GM21423 (cell line): ENCODE measurements around the gene TBC1D30.
A peak's percentile ranks its signal among the peaks of the same experiment; 100 is the strongest.

Experiments
- ATAC-seq: cut with Tn5 transposase; IDR thresholded peaks from one replicate; pipeline ENCODE4 v1.9.1; 2021; ENCODE audit warnings: mild to moderate bottlenecking, moderate library complexity; ENCODE audit not compliant: unreplicated experiment

TBC1D30 gene

DNA sequence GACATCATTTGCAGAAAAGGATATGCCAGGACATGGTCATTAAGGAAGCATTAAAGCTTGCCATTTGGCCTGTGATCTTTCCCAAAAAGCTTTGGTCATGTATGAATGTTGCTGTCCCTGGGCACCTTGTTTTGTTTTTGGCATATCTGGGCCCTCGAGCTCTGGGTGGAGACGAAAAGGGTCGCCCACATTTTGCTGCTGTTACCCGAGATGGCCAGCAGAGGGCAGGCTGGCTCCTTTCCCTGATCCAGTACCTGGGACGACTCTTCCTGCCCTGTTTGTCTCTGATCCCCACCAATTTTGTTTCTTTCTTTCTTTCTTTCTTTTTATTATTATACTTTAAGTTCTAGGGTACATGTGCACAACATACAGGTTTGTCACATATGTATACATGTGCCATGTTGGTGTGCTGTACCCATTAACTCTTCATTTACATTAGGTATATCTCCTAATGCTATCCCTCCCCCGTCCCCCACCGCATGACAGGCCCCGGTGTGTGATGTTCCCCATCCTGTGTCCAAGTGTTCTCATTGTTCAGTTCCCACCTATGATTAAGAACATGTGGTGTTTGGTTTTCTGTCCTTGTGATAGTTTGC is 22.2 kb upstream of the TBC1D30 start:
- peak; percentile 60 for ATAC-seq

GRCh38 chr12:64806173-64806572 is 18.3 kb upstream of the TBC1D30 start:
- ATAC-seq = no peak

GRCh38 chr12:64806593-64807460 is 17.6 kb upstream of the TBC1D30 start:
- ATAC-seq = no peak

GRCh38 chr12:64808110-64808509 is 16.3 kb upstream of the TBC1D30 start:
- no peak for ATAC-seq

DNA sequence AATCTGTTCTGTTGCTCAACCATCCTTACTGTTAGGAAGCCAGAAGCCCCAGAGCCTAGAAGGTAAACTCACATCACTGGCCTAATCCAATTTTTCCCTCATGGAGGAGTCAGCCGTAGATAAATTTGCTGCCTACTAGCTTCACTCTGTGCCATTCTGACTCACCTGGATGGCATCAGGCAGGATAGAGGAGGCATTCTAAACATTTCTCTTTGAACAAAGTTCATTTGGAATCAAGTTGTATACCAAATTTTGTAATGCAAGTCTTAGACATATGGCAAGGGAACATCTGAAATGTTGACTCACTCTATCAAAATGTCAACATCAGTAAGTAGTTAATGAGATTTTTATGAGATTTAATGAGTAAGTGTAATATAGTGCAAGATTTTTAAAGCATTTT is 13.6 kb upstream of the TBC1D30 start:
- ATAC-seq = no peak

DNA sequence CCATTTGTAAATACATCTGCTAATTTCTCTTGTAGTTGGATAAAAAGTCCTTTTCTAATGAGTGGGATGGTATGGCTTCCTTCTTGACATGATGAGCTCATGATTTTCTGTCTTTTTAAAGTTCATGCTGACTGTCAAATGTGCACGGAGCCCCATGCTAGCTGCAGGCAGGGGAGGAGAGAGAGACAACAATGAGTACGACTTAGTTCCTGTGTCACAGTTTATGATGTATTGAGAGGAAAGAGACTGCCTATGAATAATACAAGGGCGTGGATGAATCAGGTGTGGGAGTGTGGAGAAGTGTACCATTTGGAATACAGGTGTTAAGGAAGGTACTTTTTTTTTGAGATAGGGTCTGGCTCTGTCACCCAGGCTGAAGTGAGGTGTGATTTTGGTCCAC is 10.7 kb upstream of the TBC1D30 start:
- no peak for ATAC-seq

DNA sequence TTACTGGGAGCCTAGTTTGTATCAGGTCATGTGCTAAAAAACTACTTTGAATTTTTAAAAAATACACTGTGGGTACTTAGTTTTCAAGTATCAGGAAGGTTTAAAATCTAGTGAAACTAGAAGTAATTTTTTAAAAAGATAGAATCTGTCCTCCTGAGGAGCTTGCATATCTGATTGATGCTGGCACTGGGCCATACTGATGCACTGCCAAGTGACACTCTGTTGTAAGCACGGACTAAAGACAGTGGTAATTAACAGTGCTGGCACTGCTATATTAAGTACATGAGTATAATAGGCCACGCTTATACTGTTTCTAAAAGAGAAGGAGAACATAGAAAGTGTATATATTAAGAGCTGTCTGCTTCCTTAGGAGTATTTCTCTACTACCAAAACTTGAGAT is 10.0 kb upstream of the TBC1D30 start:
- ATAC-seq = no peak

- no peak for ATAC-seq
These were observed 4.5 kb upstream of the TBC1D30 start for GRCh38 chr12:64819816-64820402.

GRCh38 chr12:64820593-64820992 is 3.9 kb upstream of the TBC1D30 start:
- no peak for ATAC-seq

GRCh38 chr12:64821116-64821630 is 3.3 kb upstream of the TBC1D30 start:
- no peak for ATAC-seq

GRCh38 chr12:64824130-64824499 is 332 bp upstream of the TBC1D30 start:
- no peak for ATAC-seq

DNA sequence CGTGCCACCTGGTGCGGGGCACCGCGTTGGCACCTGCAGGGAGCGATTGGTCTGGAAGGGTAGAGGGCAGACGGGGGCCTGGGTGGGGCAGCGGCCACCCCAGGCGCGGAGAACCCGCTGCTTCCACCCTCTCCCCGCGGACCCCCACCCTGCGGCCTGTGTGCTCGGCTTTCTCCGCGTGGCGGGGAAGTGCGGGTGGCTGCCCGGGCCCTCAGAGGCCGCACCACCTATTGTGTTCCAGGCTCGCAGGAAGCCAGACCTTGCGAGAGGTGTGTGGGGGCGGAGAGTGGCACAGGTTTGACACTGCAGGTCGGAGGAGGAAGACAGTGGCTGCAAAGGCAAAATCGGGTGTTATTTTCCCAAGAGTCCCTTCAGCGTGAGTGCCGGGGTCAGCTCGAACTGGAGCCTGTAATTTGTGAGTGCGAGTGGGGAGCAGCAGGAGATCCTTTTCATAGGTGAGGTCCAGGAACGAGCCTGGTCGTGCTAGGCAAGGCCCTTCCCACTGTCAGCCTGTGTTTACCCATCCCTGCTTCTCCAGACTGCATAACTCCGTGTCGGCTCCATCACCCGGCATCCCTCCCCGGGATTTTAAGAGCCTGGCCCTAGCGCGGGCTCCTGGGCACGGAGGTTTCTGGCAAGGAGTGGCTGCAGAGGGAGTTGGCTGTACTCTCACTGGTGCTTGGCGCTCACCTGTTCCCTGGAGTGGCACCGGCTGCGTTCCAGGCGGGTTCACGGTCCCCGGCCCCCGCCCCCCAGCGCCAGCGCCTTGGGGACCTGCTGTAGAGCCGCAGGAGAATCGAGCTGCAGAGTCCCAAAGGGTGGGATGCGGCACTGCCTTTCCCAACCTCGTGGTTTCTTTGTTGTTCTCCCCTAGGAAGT is 935 bp downstream of the TBC1D30 start:
- ATAC-seq = no peak

DNA sequence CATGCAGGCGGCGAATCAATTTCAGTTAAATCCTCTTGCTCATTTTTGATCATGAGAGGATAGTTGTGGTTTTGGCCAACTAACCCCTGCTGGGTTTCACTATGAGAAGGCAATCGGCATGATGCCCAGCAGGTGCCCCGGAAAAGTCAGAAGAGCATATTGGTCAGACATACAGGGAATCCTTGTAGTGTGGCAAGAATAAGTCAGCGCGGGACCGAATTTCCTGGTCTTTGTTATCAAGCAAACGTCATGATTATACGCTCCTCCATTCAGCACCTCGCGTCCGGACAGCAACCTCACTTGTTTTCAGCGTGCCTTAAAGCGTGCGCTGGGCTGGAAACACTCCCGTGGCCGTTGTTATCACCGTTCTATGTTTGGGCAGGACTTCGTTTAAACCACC is 1.8 kb downstream of the TBC1D30 start:
- no peak for ATAC-seq

GRCh38 chr12:64828713-64829112 is 4.3 kb downstream of the TBC1D30 start:
- ATAC-seq = no peak

DNA sequence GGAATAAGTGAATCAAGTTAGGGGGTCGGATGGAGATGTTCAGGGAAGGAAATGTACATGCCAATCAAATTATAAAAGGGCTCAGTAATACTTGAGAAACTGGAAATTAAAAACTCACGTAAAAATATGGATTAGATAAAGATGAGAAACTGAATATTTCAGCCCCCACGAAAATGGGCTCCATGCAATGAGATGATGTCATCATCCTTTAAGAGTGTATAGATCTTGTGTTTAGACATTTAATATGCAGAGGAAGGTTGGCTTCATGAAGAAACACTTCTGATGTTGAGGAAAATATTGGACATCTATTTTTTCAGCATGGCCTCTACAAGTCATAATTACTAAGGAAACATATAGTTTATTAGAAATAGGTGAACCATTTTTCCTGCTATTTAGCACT is 9.5 kb downstream of the TBC1D30 start:
- ATAC-seq = no peak

GRCh38 chr12:64835901-64836300 is 11.5 kb downstream of the TBC1D30 start:
- no peak for ATAC-seq

DNA sequence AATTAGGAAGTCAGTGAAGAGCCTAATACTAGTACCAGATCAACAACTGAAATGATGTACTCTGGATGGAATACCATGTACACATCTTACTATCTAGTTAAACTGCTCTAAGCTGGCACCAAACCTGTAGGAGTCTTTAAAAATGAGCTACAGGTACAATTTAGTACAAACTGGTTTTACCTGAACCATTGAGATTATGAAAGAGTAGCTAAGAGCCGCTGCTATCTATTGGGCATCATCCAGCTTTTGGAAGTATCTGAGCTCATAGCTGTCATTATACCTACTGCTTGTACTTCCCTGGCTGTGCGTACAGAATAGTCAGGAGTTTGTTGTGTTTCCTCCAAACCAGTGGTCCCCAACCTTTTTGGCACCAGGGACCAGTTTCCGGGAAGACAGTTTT is 12.4 kb downstream of the TBC1D30 start:
- no peak for ATAC-seq

GRCh38 chr12:64837427-64837826 is 13.0 kb downstream of the TBC1D30 start:
- no peak for ATAC-seq

- no peak for ATAC-seq
These were observed 15.7 kb downstream of the TBC1D30 start for GRCh38 chr12:64840119-64840518.

DNA sequence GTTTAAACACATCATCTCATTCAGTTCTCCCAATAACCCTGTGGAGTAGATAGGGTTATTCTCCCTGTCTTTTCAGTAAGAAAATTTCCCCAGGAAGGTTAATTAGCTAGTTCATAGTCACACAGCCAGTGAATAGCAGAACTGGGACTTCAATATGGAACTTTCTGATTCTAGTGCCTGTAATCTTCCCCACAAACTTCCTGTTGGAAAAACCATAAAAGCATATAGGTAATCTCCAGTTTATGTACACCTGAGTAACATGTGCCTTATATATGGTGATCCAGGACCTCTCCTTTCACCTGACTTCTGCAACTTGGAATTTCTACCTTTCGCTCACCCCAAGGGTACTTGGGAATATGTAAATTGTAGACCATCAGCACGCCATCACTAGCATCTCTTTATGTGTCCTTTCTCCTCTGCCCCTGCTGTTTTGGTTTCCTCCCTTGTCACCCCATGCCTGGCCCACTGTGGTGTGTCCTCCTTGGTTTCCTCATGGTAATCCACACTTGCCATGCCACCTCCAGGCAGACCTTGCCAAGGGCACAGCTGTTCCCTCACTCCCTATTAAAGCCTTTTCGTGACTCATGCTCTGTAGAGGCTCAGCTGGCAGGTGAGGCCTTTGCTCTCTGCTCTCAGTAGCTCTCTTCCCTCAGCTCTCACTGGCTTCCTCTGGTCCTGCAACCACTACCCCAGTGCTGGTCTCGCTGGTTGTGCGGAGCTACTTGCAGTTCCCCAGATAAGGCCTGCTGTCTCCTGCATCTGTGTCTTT is 16.7 kb downstream of the TBC1D30 start:
- ATAC-seq = no peak
